Subcutaneous abdominal adipose tissue (tissue), 5 donors: ENCODE data around the gene MIOX.
"Not testable (repeated sequence)": the region's sequence is repeated elsewhere in the genome, so short reads cannot be mapped to it uniquely, and the experiment has no call there.

Experiments
- H3K27ac ChIP-seq: one replicate; pipeline ENCODE4 v1.7.0; 2013; ENCODE audit warnings: low read depth, mild to moderate bottlenecking, inconsistent platforms, low read length, moderate library complexity
- H3K27me3 ChIP-seq, 5 donors: one replicate each; pipeline ENCODE4 v1.7.0; 2013; ENCODE audit warnings: low read length in 5 of 5, inconsistent platforms in 1 of 5; ENCODE audit not compliant: control insufficient read depth in 5 of 5, insufficient read depth in 4 of 5
- H3K36me3 ChIP-seq, 5 donors: one replicate each; pipeline ENCODE4 v1.7.0; 2013; ENCODE audit warnings: low read length in 5 of 5; ENCODE audit not compliant: control insufficient read depth in 5 of 5, insufficient read depth in 5 of 5
- H3K4me1 ChIP-seq, 5 donors: one replicate each; pipeline ENCODE4 v1.7.0; 2013; ENCODE audit warnings: low read length in 5 of 5, mild to moderate bottlenecking in 3 of 5, moderate library complexity in 1 of 5; ENCODE audit not compliant: control insufficient read depth in 5 of 5, insufficient read depth in 5 of 5
- H3K4me3 ChIP-seq, 5 donors: one replicate each; pipeline ENCODE4 v1.7.0; 2013; ENCODE audit warnings: low read length in 5 of 5, low read depth in 1 of 5
- H3K9ac ChIP-seq, 5 donors: one replicate each; pipeline ENCODE4 v1.7.0; 2013; ENCODE audit warnings: low read length in 5 of 5, mild to moderate bottlenecking in 4 of 5, moderate library complexity in 3 of 5
- H3K9me3 ChIP-seq, 5 donors: one replicate each; pipeline ENCODE4 v1.7.0; 2013; ENCODE audit warnings: low read length in 5 of 5; ENCODE audit not compliant: control insufficient read depth in 5 of 5
- donor health status: healthy.
- donor health status: healthy.
- donor health status: healthy.
- donor health status: healthy.
- donor health status: healthy.

Gene MIOX

GRCh38 chr22:50532824-50533796, 46.5 kb downstream of the MIOX start:
- Histone ChIP-seq H3K36me3 (no peaks in the 10 kb centered on the region), H3K9me3 (no peaks in the 10 kb centered on the region), H3K9ac (peak overlapping the region in 2 of 5 donors; percentile 39 to 48), H3K27ac (peak overlapping the region; percentile 95), H3K4me1 (peaks cover 3 to 59% (median 32%) of the 10 kb centered on the region in 5 donors), H3K27me3 (no peaks in the 10 kb centered on the region), H3K4me3 (peak overlapping the region in 2 of 5 donors; percentile 73 to 85)

DNA sequence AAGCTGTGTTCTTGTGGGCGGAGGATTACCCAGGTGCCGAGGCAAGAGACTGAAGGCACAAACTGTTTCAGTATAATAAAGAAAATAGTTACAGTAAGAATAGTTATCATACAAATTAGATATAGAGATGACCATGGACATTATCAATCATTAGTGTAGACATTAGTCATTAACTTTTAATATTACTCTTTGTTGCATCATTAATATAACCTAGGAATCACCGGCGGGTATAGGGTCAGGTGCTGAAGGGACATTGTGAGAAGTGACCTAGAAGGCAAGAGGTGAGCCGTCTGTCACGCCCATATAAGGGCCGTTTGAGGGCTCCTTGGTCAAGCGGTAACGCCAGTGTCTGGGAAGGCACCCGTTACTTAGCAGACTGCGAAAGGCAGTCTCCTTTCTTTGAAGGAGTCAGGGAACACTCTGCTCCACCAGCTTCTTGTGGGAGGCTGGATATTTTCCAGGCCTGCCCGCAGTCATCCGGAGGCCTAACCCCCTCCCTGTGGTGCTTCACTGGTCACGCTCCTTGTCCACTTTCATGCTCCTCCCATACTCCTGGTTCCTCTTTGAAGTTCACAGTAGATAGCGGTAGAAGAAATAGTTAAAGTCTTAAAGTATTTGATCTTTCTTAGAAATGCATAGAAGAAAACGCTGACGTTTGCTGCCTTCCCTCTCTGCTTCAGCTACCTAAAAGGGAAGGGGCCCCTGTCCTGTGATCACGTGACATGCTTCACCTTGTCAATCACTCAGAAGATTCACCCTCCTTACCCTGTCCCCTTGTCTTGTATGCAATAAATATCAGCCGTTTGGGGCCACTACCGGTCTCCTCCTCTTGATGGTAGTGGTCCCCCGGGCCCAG, 47.4 kb downstream of the MIOX start:
- H3K27me3 ChIP-seq, H3K9me3 ChIP-seq, H3K36me3 ChIP-seq, H3K4me3 ChIP-seq, H3K27ac ChIP-seq: not testable (repeated sequence)
- Histone ChIP-seq H3K9ac (peak overlapping the region in 1 of 5 donors; percentile 11), H3K4me1 (peaks cover 7 to 56% (median 25%) of the 10 kb centered on the region in 5 donors)

DNA sequence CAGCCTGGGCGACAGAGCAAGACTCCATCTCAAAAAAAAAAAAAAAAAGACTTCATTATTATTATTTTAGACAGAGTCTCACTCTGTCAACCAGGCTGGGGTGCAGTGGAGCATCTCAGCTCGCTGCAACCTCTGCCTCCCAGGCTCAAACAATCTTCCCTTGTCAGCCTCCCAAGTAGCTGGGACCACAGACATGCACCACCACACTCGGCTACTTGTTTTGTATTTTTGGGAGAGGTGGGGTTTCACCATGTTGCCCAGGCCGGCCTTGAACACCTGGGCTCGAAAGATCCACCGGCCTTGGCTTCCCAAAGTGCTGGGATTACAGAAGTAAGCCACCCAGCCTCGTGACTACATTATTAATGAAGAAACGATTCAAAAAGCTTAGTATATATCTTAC, 48.5 kb downstream of the MIOX start:
- H3K4me3 ChIP-seq = no peak overlapping the region
- H3K27ac ChIP-seq = no peak overlapping the region
- no peaks in the 10 kb centered on the region for H3K9me3 ChIP-seq
- H3K27me3 ChIP-seq = peaks cover 0 to 2% (median 0%) of the 10 kb centered on the region in 5 donors
- H3K9ac ChIP-seq = no peak overlapping the region
- no peaks in the 10 kb centered on the region for H3K36me3 ChIP-seq
- H3K4me1 ChIP-seq = peaks cover 12 to 56% (median 26%) of the 10 kb centered on the region in 5 donors

GRCh38 chr22:50536226-50536625, 49.6 kb downstream of the MIOX start:
- Histone ChIP-seq H3K4me3 (no peak overlapping the region), H3K4me1 (peaks cover 12 to 49% (median 19%) of the 10 kb centered on the region in 5 donors), H3K27me3 (peaks cover 0 to 2% (median 0%) of the 10 kb centered on the region in 5 donors), H3K36me3 (no peaks in the 10 kb centered on the region), H3K27ac (no peak overlapping the region), H3K9ac (no peak overlapping the region), H3K9me3 (no peaks in the 10 kb centered on the region)

GRCh38 chr22:50537765-50538164, 51.1 kb downstream of the MIOX start:
- Histone ChIP-seq H3K4me1 (peaks cover 13 to 35% (median 15%) of the 10 kb centered on the region in 5 donors), H3K27ac (peak overlapping the region; percentile 99)

More at GRCh38 chr22:50537765-50538164, 51.1 kb downstream of the MIOX start:
- Histone ChIP-seq H3K36me3 (no peaks in the 10 kb centered on the region), H3K4me3 (no peak overlapping the region), H3K9me3 (no peaks in the 10 kb centered on the region), H3K27me3 (peaks cover 0 to 2% (median 0%) of the 10 kb centered on the region in 5 donors), H3K9ac (peak overlapping the region in 3 of 5 donors; percentile 16 to 89 (median 63))
